NT2/D1 (cell line): Measurements from ENCODE around the gene OR2A1.
"Not testable (repeated sequence)": the region's sequence is repeated elsewhere in the genome, so short reads cannot be mapped to it uniquely, and the experiment has no call there.

ENCODE experiments used
- SUZ12 ChIP-seq: IDR thresholded peaks from 2 replicates; pipeline ENCODE4 v1.6.1; 2011; ENCODE audit not compliant: insufficient read length, insufficient read depth; ENCODE audit errors: extremely low read depth
- YY1 ChIP-seq: IDR thresholded peaks from 2 replicates; pipeline ENCODE4 v1.6.1; 2011; ENCODE audit not compliant: insufficient read length, insufficient read depth
- ZNF274 ChIP-seq: IDR thresholded peaks from 2 replicates; pipeline ENCODE4 v1.6.1; 2011; ENCODE audit warnings: mild to moderate bottlenecking, low read depth, low read length

- TF ChIP-seq SUZ12, YY1, ZNF274: not testable (repeated sequence)
Measured at GRCh38 chr7:144264692-144265091, 47.5 kb upstream of the OR2A1 start, which contains the start of gene OR2A7.
